Right lobe of liver (tissue), 4 donors: ENCODE results near the gene CALML3.

Experiments
- POLR2A ChIP-seq: fragments of 450-650 bp; IDR thresholded peaks from one replicate; pipeline ENCODE4 v1.6.1; 2017; ENCODE audit warnings: antibody characterized with exemption, mild to moderate bottlenecking
- TF ChIP-seq, protein P1 (sequence below), 4 donors: fragments of 200-600 bp in 3 of 4; fragments of 450-650 bp in 1 of 4; IDR thresholded peaks; one replicate each; pipeline versions ENCODE4 v1.5.1 to v1.8.0; 2016 to 2022; ENCODE audit warnings: antibody characterized with exemption in 4 of 4, mild to moderate bottlenecking in 2 of 4
- donor health status: DM: no; HTN: no; CAD: no.
- donor health status: DM: no; HTN: no; CAD: no.
- donor health status: DM: no; HTN: yes; CAD: no.

DNA sequence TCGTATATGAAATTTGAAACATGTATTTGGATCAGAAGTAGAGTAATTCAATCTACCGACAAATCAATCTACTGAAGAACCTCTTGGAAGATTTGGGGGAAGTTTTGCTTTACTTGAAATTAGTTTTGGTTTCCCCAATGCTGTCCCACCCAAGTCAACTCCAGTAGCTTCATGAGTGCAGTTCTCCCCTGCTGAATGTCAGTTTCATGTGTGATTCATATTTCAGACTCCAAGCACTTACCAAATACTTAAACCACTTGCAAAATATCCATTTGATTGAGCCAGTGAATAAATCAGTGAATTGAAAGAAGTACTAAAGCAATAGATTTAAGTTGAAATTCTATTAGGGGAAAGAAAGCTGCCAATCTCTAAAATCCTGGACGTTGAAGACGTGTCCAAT, 34.7 kb upstream of the CALML3 start:
- TF ChIP-seq POLR2A: no peak
- TF ChIP-seq, protein P1, sequence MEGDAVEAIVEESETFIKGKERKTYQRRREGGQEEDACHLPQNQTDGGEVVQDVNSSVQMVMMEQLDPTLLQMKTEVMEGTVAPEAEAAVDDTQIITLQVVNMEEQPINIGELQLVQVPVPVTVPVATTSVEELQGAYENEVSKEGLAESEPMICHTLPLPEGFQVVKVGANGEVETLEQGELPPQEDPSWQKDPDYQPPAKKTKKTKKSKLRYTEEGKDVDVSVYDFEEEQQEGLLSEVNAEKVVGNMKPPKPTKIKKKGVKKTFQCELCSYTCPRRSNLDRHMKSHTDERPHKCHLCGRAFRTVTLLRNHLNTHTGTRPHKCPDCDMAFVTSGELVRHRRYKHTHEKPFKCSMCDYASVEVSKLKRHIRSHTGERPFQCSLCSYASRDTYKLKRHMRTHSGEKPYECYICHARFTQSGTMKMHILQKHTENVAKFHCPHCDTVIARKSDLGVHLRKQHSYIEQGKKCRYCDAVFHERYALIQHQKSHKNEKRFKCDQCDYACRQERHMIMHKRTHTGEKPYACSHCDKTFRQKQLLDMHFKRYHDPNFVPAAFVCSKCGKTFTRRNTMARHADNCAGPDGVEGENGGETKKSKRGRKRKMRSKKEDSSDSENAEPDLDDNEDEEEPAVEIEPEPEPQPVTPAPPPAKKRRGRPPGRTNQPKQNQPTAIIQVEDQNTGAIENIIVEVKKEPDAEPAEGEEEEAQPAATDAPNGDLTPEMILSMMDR (IDR thresholded peaks at IDR 0.05): no peak
